B cell (primary cell): ENCODE data around the gene SNTG2.

Experiments
- EZH2 ChIP-seq: IDR thresholded peaks from 2 replicates; pipeline ENCODE4 v1.6.1; 2012; ENCODE audit warnings: borderline replicate concordance, low read depth, mild to moderate bottlenecking, moderate library complexity, low read length; ENCODE audit not compliant: insufficient read depth, poor library complexity, severe bottlenecking
- TF ChIP-seq, protein P1 (sequence below): fragments of 200-600 bp; IDR thresholded peaks from one replicate; pipeline ENCODE4 v1.8.0; 2022; ENCODE audit warnings: antibody characterized with exemption, mild to moderate bottlenecking

DNA sequence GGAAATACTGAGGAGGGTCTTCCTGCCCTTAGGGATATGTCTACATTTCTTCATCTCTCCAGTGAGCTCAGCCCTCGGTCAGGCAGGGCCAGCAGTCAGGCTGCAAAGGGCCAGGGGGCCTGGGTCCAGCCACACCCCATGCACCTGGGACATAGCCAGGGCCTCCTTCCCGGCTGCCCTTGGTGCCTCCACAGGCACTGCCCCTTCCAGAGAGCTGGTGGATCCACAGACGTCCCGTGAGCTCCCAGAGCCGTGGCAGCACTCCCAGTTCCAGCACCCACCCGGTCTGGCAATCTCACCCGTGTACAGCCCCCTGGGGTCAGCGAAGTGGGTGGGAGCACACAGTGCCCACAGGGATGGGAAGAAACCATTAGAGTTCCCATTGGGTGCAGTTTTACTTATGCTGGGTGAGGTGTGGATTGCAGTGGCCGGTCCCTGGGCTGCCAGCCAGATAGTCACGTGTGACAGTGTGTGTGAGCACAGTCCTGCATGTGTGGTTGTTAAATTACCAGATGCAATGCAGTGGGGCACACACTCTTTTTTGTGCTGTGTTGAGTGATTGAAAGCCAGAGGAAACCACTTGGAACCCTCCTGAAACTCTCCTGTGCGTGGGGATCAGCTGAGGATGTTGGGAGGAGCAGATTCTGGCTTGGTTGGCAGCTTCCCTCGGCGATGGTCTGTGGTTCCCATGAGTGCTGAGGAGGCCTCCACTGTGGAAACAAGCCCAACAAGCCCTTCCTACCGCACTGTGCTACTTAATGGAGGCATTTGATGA is 131.0 kb downstream of the SNTG2 start:
- TF ChIP-seq, protein P1, sequence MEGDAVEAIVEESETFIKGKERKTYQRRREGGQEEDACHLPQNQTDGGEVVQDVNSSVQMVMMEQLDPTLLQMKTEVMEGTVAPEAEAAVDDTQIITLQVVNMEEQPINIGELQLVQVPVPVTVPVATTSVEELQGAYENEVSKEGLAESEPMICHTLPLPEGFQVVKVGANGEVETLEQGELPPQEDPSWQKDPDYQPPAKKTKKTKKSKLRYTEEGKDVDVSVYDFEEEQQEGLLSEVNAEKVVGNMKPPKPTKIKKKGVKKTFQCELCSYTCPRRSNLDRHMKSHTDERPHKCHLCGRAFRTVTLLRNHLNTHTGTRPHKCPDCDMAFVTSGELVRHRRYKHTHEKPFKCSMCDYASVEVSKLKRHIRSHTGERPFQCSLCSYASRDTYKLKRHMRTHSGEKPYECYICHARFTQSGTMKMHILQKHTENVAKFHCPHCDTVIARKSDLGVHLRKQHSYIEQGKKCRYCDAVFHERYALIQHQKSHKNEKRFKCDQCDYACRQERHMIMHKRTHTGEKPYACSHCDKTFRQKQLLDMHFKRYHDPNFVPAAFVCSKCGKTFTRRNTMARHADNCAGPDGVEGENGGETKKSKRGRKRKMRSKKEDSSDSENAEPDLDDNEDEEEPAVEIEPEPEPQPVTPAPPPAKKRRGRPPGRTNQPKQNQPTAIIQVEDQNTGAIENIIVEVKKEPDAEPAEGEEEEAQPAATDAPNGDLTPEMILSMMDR = no peak
- no peak for TF ChIP-seq EZH2
